ENCODE measurements around the gene CHCHD6.

CHCHD6 gene

GRCh38 chr3:126834596-126835471 is 130.8 kb downstream of the CHCHD6 start:
- DNase-seq = no peak

GRCh38 chr3:126835472-126836219 is 131.6 kb downstream of the CHCHD6 start:
- no peak for DNase-seq

GRCh38 chr3:126836220-126836860 is 132.3 kb downstream of the CHCHD6 start:
- DNase-seq = no peak

- DNase-seq = no peak
Measured at GRCh38 chr3:126837773-126838172, 133.7 kb downstream of the CHCHD6 start.

- DNase-seq = no peak
Measured at GRCh38 chr3:126845920-126846715, 142.1 kb downstream of the CHCHD6 start.

- DNase-seq = no peak
Measured at GRCh38 chr3:126847061-126847460, 143.0 kb downstream of the CHCHD6 start.

- no peak for DNase-seq
Measured at GRCh38 chr3:126848991-126849390, 145.0 kb downstream of the CHCHD6 start.

GRCh38 chr3:126849768-126850167 is 145.7 kb downstream of the CHCHD6 start:
- no peak for DNase-seq

- DNase-seq = no peak
Measured at GRCh38 chr3:126850370-126851085, 146.5 kb downstream of the CHCHD6 start.

- DNase-seq = no peak
Measured at GRCh38 chr3:126851382-126851781, 147.3 kb downstream of the CHCHD6 start.

GRCh38 chr3:126851934-126852333 is 147.9 kb downstream of the CHCHD6 start:
- DNase-seq = no peak

- DNase-seq = no peak
Measured at GRCh38 chr3:126852511-126852910, 148.5 kb downstream of the CHCHD6 start.

GRCh38 chr3:126854666-126855065 is 150.6 kb downstream of the CHCHD6 start:
- no peak for DNase-seq

GRCh38 chr3:126855374-126855773 is 151.3 kb downstream of the CHCHD6 start:
- DNase-seq = no peak

GRCh38 chr3:126857928-126858327 is 153.9 kb downstream of the CHCHD6 start:
- DNase-seq = no peak

- DNase-seq = no peak
Measured at GRCh38 chr3:126858401-126858800, 154.4 kb downstream of the CHCHD6 start.

GRCh38 chr3:126858887-126859286 is 154.8 kb downstream of the CHCHD6 start:
- DNase-seq = no peak

- DNase-seq = no peak
Measured at GRCh38 chr3:126859415-126860246, 155.6 kb downstream of the CHCHD6 start.

GRCh38 chr3:126865736-126866135 is 161.7 kb downstream of the CHCHD6 start:
- no peak for DNase-seq

GRCh38 chr3:126866175-126866759 is 162.2 kb downstream of the CHCHD6 start:
- DNase-seq = no peak

Data from NCI-H1105 treated with DMSO at 0.1 percent for 48 hours (cell line).